Myocyte (in vitro differentiated cells): Measurements from ENCODE around the gene MKS1. TPM values are rescaled to one million over a fixed set of nuclear protein-coding genes. Genes with fewer than 3 reads are reported as not detected.
A peak's percentile ranks its signal among the peaks of the same experiment; 100 is the strongest.

Source experiments
- DNase-seq: peaks from one replicate; pipeline ENCODE4 v3.0.0-alpha.2; 2012; ENCODE audit warnings: low read depth
- total RNA-seq: library from RNA; depleted of rRNA; stranded (reverse); fragments of >200 nt; gene quantifications from 2 replicates; pipeline ENCODE4 v1.2.3, GENCODE V29; 2014

Gene MKS1
- total RNA-seq, 1 donor from 2014 or later: 12.3 TPM

DNA sequence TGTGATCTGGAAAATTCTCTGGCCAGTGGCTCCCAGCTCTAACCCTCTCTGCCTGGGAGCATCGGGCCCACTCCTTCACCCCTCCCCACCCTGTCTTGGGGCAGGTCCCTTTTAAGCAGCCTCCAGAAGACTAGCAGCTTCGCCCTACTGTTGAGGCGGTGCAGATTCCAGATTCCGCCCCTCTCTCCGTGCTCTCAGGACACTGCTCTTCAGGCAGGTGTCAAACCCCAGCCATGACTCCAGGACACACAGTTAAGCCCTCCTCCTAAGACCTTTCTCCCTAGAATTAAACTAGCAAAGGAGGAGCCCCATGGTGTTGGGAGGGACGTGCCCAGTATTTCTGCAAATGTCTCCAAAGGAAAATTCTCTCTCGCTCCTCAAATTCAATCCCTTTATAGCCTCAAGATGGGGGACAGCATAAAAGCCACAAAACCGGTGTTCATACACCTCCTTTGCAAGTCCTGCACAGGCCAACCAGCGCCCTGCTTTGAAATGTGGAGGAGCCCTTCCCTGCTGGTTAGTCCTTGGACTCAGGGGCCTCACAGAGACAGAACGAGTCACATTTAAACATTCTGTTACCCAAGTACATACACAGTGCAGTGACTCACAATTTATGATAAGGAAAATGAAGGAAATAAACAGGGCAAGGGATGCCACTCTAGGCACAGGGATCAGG, 26.5 kb upstream of the MKS1 start:
- no peak for DNase-seq

DNA sequence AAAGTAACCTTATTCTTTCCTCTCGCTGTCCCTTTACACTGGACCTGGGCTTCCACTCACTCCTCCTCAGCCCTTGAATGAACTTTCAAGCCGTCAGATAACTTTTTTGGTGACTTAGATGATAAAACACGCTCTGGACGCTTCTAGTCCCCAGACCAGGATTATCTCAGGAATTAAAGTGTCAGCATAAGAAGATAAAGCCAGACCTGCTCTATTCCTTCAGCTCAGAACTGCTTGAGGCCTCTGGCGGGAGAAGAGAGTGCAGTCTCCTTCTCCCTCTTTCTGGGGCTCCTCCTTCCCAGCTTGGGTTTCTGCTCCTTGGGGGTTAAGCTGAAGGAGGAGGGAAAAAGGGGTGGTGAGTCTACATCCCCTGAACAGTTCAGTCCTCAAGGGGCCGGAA, 25.9 kb upstream of the MKS1 start:
- DNase-seq: no peak

DNA sequence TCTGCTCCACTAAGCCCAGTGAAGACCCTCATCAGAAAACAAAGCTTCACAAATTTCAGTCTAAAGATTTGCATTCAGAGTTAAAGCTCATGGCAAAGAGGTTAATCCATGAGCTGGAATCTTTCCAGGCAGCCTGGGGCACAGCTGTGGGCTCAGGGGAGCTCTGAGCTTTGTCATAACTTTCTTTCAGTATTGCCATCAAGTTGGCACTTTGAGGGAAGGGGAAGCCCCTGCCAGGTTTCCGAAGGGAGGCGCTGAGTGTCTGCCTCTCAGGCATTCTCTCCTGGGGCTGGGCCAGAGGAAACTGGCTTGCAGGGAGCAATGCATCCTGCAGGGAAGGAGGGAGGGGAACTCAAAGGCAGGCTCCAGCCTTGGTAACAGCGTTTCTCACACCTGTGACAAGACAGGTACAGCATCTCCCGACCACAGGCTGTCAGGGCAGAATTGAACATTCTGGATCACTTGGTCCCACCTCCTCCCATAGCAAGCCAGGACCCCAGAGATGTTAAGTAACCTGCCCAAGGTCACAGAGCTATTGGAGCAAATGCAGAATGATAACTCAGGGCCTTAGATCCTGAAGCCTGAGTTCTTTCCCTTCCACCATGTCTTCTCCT, 23.2 kb upstream of the MKS1 start:
- DNase-seq: no peak

DNA sequence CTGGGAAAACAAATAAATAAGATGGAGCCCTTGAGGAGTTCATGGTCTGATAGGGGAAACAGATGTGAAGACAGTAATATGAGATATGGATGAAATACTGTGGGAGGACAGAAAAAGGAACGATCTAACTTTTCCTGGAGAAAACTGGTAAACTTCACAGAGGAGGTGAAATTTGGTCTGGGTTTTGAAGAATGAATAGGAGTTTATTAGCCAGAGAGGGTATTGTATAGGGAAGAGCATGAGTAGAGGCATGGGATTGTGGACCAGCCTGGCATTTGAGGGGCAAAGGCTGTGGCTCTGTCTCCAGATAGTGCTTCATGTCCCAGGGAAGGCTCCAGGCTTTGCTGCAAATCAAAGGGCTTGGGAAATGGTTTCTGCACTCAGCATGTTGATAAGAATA, 20.9 kb upstream of the MKS1 start:
- DNase-seq: no peak

DNA sequence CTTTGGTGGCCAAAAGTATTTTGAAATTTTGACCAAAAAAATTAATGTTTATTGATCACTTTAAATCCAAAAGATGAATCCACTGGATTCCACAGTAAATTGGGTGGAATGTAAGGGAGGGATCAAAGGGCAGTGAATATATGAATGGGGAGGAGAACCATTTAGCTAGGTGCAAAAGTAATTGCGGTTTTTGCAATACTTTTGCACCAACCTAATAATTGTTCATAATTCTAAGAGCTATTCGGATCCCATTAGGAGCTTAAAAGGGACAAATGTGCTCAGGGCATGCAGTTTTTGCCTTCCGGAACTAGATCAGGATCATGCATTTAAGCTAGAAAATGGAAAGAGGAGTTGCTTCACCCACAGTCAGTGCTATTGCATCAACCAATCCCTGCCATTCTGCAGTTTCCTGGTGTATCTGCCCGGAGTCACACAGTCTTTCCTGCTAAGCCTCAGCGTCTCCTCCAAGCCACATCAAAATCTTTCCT, 19.1 kb upstream of the MKS1 start, which contains the start of gene LPO:
Gene LPO (plus strand): TSS at position 438 of the 488 bp plus-strand sequence. CDS start 4,396 bp downstream, outside the sequence.
- no peak for DNase-seq

DNA sequence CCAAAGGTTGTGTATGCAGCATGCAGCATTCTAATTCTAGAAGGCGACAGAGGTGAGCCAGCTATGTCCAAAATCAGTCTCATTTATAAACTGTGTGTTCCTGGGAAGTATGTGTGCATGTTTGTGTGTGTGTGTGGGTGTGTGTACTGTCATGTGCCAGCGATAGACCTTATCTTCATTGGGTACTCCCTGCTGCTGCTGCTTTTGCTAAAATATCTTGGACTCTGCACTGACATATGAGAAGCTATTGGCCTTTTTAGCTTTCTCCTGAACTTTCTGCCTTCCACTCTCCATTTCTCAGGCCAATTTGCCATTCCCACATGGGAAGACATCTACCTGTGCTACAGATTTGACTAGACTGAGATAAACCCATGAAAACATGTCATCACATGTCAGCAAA, 17.3 kb upstream of the MKS1 start:
- no peak for DNase-seq

DNA sequence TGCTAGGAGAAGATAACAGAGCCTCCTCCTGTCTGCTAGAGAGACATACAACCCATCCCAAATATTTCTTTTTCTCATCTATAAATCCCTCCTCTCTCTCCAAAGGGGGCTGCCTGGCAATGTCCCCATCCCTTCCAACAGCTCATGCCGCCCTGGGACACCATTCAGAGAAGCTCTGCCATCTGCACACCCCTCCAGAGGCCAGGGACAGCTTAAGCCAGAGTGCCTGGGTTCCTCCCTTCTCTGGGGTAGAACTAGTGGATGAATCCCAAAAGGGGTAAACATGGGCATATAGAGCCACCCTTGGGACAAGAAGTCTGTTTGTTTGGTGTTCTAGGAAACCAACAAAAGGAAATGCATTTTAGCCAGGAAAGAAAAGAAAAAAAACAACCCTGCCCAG, 16.8 kb upstream of the MKS1 start:
- no peak for DNase-seq

DNA sequence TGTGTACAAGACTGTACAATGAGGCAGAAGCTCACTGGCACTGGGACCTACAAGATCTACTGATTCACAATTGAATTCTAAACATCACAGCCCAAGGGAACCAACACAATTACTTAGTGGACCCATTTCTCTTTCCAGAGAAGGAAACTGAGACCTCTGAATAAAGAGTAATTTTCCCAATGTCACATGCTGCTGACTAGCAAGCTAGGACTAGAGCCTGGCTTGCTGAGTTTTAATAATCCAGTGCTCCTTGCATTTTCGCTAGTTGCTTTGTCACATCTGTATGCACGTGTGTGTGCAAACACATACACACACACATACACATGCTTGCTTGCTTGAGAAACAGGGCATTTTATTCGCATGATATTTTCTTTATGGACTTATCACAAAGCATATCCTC, 15.5 kb upstream of the MKS1 start:
- DNase-seq: no peak

DNA sequence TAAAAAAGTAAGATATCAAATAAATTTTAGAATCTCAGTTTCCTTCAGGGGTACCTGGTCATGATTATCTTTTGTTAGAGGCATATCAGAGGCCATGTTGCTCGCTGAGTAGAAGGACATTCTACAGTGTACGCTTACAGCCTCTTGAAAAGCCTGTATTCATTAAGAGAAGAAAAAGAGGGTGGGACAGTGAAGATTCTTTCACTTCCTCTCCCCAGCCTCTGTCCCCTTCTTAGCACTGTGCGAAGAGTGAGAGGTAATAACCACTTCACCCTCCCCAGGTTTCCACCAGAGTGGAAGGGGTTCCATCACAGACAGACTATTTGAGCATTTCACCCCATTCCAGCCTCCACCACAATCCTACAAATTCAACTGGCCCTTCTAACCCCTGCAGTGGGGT, 14.5 kb upstream of the MKS1 start:
- DNase-seq: no peak

DNA sequence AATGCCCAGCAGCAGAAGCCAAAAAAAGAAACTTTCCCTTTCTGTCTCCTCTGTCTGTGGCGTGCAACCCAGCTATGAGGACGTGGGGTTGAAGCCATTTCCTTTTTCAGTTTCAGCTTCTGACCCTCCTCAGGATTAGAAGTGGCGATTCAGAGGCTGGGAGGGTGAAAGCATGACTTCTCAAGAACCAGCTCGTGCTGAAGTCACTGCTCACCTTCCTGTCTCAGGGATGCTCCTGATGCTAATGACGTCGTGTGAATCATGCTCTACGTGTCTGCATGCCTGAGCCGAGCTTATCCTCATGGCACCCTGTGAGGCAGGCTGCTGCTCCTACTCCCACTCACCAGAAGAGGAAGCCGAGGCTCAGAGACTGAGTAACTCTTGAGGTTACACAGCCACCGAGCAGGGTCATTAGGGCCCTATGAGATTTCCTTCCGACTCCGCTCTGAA, 13.7 kb upstream of the MKS1 start:
- no peak for DNase-seq

DNA sequence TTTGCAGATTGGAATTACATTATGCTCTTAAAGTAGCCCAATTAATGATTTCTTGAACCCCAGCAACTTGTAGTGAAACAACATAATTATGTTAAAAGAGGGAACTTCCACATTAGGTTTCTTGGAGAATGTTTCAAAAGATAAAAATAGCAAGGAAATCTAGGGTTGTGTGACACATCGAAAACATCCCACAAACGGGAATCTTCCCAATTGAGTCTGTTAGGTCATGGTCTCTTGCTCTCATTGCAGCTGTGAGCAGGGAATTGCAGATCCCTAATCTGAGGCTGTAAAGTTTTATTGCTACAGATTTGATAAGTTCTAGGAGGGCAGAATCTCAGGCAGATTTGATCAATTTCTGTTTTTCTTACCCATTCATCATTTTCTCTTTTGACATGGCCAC, 12.6 kb upstream of the MKS1 start:
- peak; percentile 47 for DNase-seq

DNA sequence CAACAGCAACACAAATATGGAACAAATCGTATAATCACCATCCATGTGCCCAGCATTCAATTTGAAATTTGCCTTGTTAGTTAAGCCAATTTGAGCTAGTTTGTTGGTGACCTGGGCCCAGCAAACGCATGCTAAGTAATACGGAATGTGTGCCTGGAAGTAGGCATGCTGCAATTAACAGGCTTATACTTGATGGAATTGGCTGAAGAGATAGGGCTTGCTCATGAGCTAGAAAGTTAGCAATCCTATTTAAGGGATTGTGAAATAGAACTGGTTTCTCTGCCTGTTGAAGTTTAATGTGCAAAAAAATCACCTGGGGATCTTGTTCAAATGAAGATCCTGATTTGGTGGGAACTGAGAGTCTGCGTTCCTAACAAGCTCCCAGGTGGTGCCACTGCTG, 10.8 kb upstream of the MKS1 start:
- DNase-seq: no peak

DNA sequence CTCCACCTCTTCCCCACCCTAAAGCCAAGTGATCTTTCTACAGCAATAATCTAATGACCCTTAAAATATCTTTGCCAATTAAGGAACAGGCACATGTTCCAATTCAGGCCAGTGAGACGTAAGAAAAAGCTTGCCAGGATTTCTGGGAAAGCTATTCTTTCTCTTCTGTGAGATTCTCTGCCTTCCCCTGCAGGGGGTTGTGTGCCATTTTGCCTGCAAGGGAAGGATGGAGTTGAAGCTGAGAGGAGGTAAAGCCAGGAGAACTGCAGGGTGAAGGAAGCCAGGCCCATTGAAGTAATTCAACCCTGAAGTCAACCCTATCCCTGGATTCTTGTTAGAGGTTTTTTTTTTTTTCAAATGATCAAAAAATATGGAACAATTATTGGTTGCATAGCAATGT, 10.3 kb upstream of the MKS1 start:
- DNase-seq: no peak

DNA sequence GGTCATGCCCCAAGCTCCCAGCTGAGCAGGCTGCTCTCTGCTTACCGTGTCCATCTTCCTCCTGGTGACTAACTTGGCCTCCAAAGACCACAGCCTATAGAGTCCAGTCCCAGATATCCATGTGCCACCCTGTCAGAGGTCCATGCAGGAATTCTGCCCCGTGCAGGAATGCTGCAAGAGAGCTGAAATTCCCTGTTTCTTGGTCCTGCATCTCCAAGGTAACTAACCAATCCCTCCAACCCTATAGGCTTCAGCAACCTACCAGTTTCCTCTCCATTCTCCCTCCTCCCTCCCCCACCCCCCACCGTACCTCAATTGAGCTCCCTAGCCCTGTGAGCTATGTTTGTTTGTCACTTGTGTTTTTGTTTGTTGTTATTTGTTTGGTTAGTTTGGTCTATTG, 9.6 kb upstream of the MKS1 start:
- no peak for DNase-seq

DNA sequence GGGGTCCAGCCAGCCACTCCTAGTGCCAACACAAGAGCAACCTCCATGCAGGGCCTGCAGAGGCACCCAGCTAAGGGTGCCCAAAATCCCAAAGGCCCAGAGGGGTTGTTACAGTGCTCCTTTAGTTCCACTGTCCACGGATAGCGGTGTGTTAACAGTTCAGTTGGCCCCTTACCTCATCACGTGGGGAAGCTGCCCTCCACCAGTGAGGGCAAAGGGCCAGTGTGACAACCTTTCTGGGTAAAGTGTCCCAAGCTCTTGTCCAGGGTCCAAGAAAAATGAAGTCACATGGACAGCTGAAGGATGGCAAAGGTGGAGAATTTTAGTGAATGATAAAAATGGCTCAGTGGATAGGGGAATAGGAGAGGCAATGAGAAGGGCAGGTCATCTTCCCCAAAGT, 8.7 kb upstream of the MKS1 start:
- no peak for DNase-seq

DNA sequence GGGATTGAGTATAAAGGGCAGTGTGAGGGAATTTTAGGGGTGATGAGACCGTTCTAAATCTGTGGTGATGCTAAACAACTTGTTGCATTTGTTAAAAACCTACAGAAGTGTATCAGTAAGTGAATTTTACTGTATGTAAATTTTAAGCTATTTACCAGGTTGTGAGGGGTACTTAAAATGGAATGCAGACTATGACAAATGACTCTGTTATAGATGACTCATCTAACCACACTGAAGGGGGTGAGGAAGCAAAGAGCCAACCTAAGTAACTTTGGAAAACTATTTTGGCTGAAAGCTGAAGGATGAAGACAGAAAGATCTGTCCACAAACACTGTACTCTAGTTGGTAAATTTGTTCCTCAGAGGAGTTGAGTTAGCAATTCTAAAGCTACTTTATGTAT, 5.3 kb upstream of the MKS1 start:
- DNase-seq: peak; percentile 28

DNA sequence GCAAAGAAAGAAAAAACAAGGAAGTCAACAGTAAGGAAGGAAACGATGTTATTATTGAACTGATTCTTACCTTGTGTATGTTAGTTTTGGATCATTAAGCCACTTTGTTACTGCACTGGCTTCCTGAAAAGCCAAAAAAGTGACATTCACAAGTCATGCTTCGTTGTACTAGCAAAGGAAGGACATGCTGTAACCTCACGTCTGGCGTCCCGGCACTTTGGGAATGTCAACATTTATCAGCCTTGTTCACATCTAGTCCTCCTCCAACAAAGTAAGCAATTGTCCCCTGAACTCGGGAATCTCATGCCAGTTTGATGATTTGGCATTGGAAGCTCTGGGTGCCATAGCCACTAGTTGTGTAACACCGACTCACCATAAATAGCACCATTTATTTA, 731 bp upstream of the MKS1 start:
- no peak for DNase-seq

DNA sequence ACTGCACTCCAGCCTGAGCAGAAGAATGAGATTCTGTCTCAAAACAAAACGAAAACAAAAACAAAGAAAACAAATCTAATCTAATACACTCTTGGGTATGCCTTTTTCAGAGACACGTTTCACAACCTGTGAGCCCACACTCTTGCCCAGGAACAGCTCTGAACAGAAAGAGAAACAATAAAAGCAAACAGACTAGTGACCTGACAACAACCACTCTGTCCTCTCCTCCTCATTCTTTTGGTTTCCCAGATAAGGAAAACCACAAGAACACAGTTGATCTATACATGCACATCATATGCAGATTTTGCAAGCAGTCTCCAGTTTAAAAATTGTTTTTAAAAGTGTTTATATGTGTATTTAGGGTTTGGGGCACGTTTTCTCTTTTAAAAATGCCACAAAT, 1.3 kb downstream of the MKS1 start:
- no peak for DNase-seq

DNA sequence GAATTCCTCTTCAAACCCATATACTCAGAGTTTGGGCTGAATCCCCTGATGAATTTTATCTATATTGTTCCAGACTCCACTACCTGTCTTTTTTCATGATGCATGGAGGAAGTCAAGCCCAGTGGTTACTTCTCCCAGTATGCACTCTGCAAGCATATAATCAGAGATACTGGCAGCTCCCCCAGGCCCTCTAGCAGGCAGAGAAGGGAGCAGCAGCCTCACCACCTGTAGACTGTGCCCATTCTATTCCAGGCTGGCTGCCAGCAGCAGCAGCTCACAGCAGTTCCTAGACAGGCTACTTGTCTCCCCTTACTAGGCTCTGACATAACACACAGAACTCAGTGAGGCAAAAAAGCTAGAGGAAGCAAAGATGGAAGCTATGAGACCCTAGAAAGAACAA, 3.4 kb downstream of the MKS1 start:
- no peak for DNase-seq

DNA sequence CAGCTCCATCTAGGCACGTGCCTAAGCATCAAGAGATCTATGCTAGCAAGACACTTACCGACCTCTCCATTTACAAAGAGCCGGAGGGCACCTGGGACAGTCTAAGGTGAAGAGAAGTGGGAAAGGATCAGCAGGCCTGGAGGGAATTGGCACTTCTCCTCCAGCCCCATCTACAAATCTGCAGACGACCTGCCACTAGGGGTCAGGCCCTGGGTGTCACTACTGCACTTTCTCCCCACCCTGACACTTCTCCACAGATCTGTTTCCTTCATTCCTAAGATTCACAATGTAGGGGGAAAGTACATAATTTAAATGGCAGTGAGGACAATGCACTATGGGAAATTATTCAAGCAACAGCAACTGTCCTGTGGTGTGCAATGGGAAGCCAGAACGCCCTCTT, 8.1 kb downstream of the MKS1 start:
- no peak for DNase-seq

DNA sequence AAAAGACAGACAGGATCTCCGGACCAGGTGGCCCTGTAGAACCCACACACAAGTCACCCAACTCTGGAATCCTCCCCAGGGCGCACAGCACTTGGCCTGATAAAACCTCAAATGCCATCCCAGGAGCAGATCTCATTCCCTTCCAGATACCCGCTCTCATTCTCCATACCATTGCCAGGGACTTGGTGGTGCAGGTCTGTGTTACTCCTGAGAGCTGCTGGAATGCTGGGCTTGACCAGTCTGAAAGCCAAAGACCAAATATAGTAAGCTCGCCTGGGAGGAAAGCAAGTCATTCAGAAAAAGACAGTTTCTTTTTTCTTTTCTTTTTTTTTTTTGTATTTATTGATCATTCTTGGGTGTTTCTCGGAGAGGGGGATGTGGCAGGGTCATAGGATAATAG, 10.7 kb downstream of the MKS1 start:
- DNase-seq: no peak

DNA sequence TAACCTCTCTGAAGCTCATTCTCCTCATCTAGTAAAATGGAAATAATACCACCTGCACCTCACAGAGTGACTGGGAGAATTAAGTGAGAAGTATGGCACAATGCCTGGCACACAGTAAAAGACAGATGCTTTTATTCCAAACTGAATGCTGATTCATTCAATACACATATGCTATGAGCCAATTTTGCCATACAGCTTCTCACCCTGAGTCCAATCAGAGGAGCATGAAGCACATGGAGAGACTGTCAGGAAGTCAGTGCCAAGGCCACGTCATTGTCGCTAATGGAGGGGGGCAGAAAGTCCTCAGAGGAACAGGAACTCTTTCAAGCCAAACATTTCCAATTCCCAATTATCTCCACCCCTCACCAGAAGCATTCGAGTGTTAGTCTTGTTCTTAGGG, 11.6 kb downstream of the MKS1 start:
- no peak for DNase-seq

DNA sequence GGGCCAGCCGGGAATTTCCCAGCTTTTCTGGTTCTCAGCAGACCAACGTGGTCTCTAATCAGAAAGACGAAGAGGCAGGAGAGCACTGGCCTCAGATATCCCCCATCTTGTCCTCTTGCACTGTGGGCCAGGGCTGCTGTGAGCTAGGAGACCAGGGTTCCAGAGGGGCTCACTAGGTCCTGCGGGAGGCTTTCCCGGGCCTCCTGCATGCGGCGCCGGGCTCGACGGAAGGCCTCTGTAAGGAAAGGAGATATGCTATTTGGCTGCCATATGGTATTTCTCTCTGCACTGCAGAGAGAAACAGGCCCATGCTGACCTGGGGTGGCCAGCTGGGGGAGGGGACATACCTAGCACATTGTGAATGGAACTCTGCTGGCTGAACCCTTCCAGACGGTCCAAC, 13.1 kb downstream of the MKS1 start:
- no peak for DNase-seq
